RCC 7860 (cell line): Measurements from ENCODE around the gene PDP2.
"Not testable (repeated sequence)": the region's sequence is repeated elsewhere in the genome, so short reads cannot be mapped to it uniquely, and the experiment has no call there.

Experiments
- DNase-seq: peaks from one replicate; pipeline ENCODE4 v3.0.0-alpha.2; 2015; ENCODE audit warnings: low spot score
- FAIRE-seq: peaks from 2 replicates; lab custom pipeline; 2012; peaks lifted over from hg19 to GRCh38; lab: Jason Lieb, UNC

PDP2 gene

GRCh38 chr16:66933776-66934137 is 53.4 kb downstream of the PDP2 start:
- FAIRE-seq (no peak), DNase-seq (peak; percentile 16)

GRCh38 chr16:66934138-66934838 is 54.0 kb downstream of the PDP2 start, which contains the start of gene CIAO2B:
Gene CIAO2B (minus strand): TSS chr16:66934402. CDS start chr16:66934364, 38 bp downstream.
- FAIRE-seq (no peak), DNase-seq (peak; percentile 65)

- not testable (repeated sequence) for FAIRE-seq, DNase-seq
Measured at GRCh38 chr16:66934839-66935313, 54.6 kb downstream of the PDP2 start.

DNA sequence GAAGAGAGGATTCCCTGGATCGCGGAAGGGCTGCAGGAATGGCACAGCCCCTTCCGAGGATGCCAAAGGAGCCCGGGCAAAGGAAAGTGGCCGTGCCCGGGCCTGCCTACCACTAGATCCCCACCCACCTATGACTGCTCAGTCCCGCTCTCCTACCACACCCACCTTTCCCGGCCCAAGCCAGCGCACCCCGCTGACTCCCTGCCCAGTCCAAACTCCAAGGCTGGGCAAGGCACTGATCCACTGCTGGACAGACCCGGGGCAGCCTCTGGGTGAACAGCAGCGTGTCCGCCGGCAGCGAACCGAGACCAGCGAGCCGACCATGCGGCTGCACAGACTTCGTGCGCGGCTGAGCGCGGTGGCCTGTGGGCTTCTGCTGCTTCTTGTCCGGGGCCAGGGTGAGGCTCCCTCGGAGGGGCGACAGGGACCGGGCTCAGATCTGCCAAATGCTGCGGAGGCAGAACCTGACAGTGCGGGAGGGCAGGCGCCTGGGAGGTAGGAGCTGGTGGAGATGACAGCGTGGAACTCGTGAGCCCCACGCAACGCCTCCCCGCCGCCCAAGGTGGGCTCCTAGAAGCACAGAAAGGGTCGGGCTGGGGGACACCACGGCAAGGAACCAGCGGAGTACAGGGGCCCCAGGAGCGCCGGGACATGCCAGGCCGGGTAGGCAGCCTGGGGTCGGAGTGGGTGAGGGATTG is 55.1 kb downstream of the PDP2 start, which contains the start of gene CES2:
CES2 (plus strand) TSS at position 203 of the 698 bp plus-strand sequence; CDS start at position 323, 120 bp downstream.
- peak; percentile 59 for DNase-seq
- peak; percentile 50 for FAIRE-seq

DNA sequence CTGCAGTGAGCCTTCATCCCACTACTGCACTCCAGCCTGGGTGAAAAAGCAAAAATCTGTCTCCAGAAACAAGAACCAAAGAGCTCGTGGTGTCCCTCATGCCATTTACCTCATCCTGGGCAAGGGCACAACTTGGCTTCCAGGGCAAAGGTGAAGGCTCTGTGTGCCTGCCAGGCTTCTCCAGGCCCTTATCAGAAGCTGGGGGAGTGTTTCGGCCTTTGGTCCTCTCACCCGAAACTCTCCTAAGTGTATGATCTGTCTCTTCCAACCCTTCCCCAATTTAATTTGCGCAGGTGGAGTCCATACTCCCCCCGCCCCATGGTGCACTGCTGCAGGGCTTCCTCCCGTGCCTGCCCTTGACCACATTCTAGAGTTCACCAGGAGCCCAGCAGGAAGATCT is 56.1 kb downstream of the PDP2 start:
- FAIRE-seq (no peak), DNase-seq (no peak)

GRCh38 chr16:66936889-66937554 is 56.7 kb downstream of the PDP2 start:
- no peak for FAIRE-seq
- no peak for DNase-seq

GRCh38 chr16:66937725-66938337 is 57.5 kb downstream of the PDP2 start:
- no peak for FAIRE-seq

GRCh38 chr16:66939366-66939765 is 59.1 kb downstream of the PDP2 start:
- FAIRE-seq (no peak), DNase-seq (no peak)

More at GRCh38 chr16:66937725-66938337, 57.5 kb downstream of the PDP2 start:
- no peak for DNase-seq

- DNase-seq: no peak
Measured at GRCh38 chr16:66940236-66940635, 59.9 kb downstream of the PDP2 start.

More at GRCh38 chr16:66940236-66940635, 59.9 kb downstream of the PDP2 start:
- FAIRE-seq: no peak
